NCI-H1105 treated with DMSO at 0.1 percent for 48 hours (cell line): ENCODE data around the gene THSD4.
A peak's percentile ranks its signal among the peaks of the same experiment; 100 is the strongest.

Experiments used
- DNase-seq: peaks from one replicate; lab custom pipeline; 2025; lab: John Stamatoyannopoulos, UW

Gene THSD4

DNA sequence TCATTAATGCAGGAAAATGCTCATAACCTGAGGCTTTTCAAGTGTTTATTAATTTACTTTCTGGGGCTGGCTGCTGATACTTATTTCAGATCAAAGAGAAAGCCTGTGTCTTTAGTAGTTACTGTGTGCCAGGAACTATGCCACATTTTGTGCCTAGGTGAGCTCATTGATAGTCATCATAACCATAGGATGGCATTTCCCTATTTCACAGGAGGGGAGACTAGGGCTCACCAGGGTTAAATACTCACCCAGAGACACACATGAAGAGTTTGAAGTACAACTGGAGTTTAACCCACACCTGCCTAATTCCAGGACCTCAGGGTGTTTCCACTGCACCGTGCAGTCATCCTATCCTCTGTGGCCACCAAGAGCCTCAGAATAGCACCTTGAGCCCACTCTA is 430.7 kb downstream of the THSD4 start:
- no peak for DNase-seq

- DNase-seq: no peak
These were observed 431.7 kb downstream of the THSD4 start for GRCh38 chr15:71547011-71547410.

- DNase-seq: no peak
These were observed 433.1 kb downstream of the THSD4 start for GRCh38 chr15:71548401-71548807.

DNA sequence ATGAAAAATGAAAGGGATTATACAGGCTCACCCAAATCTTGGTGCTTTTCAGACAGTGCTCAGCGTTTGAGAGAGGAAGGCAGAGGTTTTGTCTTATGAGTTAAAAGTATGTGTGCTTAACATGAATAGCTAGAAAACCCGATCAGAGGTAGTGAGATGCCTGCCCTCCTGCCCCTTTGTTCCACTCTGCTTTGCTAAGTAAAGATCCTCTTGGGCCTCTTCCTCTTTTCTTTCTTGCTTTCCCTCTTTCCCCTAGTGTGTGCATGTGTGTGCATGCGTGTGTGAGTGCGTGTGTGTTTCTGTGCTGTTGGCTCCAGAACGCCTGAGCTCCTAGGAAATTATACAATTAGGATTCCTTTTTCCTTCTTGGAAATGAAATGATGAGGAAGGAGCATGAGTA is 433.8 kb downstream of the THSD4 start:
- DNase-seq: no peak

- DNase-seq: no peak
These were observed 434.4 kb downstream of the THSD4 start for GRCh38 chr15:71549697-71550096.

GRCh38 chr15:71551566-71551965 is 436.3 kb downstream of the THSD4 start:
- no peak for DNase-seq

DNA sequence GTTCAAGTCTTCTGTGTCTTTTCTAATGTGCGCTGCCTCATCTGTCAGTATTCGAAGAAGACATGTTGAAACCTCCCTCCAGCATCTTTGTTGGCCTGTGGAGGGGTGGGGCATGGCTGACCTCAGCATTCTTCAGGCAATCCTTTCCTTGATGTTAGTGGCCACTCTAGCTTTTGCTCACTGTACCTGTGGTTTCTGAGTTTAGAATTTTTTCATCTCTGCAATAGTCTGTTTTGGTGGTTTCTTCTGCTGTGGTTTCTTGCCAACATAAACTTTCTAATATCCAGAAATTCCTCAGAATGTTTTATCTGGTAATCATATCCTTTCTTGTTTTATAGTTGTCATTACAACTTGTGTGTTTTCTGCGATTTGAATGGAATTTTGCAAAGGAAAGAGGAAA is 443.8 kb downstream of the THSD4 start:
- DNase-seq: no peak

GRCh38 chr15:71559616-71560015 is 444.3 kb downstream of the THSD4 start:
- DNase-seq: no peak

DNA sequence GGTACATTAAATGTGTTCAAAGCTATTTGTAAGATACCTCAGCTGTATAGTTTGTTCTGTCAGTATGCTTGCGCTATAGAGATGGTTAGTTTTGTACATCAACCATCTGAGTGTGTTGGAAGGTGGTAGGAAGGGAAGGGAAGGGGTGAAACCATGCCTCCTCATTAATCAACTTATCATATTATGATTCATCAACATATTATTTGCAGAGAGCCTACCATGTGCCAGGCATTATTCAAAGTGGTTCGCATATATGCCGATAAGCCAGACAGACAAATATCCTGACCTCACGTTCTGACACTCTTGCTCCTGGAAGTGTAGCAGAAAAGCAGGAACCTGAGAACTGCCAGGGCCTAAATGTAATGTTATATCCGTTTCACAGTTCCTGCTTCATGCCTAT is 447.0 kb downstream of the THSD4 start:
- no peak for DNase-seq

GRCh38 chr15:71564217-71564616 is 448.9 kb downstream of the THSD4 start:
- DNase-seq: no peak

DNA sequence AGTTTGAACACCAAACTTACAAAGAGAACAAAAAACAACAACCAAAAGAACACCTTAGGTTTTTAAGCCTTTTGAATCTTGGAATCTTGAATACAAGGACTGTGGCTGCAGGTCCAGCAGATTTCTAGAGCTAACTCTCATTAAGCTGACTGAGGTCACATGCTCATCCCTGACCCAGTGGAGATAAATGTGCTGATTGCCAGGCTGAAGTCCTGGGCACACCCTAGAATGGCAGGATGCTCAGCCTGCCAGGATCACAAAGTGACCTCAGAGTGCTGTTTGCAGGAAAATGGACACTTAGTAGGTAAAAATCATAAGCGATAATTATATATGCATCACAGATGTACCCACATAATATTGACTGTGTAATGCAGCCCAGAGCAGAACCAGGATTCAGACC is 449.7 kb downstream of the THSD4 start:
- no peak for DNase-seq

DNA sequence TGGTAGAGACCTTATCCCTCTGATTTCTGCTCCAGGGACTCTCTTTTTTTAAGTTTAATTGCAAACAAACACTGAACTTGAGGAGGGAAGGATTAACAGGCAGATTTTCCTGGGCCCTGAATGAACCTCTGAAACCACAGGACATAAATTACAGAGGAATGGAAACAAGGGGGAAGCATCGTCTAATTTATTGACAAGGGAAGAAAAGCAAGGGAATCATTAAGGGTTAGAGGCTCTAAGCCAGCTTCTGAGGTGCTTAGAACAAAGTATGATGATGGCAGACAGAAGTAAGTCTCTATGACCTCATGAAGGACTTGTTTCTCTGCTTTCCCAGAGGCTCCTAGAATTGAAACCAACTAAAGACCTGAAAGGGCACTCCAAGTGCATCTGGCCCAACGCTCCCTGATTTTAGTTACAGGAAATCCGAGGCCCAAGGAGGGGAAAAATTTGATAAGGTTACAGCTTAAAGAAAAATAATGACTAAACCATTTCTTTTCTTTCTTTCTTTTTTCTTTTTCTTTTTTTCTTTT is 450.4 kb downstream of the THSD4 start:
- DNase-seq: no peak

- DNase-seq: no peak
These were observed 451.0 kb downstream of the THSD4 start for GRCh38 chr15:71566226-71566625.

DNA sequence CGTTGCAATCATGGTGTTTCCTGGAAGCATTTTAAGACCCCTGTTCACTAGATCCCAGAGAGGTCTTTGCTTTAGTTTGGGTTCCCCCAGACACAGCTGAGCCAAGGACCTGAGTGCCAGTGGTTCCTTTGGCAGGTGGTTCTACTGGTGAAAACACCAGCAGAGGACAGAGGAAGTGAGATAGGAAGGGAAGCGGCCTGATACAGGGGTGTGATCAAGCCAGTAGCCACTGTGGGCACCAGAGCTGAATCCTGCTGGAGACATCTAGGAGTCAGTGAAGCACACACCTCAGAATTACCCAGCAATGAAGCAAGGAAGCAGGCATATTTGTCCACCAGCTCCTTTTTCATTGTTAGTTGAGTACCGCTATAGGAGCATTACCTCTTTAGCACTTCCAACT is 451.9 kb downstream of the THSD4 start:
- no peak for DNase-seq

DNA sequence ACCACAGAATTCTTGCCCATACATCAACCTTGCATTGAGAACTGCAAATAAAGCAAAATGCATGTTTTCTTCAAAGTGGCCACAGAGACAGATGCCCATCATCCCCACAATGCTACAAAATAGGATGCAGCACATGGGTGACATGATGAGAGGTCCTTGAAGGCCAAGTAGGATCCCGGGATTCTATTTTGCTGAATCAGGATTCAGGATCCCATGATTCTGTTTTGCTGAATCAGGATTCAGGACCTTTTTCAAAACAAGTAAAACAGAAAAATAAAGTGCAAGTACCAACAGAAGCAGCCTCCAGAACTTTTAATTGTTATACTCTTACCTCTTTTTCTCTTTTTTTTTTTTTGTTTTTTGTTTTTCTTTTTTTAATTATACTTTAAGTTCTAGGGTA is 453.0 kb downstream of the THSD4 start:
- no peak for DNase-seq

GRCh38 chr15:71570736-71571135 is 455.5 kb downstream of the THSD4 start:
- DNase-seq: no peak

DNA sequence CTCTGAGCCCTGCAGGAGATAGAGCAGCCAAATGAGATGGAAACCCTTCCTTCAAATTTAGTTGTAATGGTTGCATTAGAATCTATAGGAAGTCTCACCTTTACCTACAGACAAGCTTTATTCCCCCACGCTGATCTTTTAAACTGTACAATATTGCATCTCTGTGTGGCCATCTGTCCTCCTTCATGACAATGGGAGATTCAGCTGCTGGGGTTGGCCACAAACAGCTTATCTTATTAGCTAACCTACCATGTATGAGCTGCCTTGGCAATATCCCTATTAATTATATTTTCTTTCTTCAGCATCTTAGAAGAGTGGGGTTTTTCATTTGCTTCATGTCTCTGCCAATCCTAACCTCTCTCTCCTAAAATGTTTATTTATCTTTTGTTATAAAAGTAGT is 456.4 kb downstream of the THSD4 start:
- peak; percentile 33 for DNase-seq

DNA sequence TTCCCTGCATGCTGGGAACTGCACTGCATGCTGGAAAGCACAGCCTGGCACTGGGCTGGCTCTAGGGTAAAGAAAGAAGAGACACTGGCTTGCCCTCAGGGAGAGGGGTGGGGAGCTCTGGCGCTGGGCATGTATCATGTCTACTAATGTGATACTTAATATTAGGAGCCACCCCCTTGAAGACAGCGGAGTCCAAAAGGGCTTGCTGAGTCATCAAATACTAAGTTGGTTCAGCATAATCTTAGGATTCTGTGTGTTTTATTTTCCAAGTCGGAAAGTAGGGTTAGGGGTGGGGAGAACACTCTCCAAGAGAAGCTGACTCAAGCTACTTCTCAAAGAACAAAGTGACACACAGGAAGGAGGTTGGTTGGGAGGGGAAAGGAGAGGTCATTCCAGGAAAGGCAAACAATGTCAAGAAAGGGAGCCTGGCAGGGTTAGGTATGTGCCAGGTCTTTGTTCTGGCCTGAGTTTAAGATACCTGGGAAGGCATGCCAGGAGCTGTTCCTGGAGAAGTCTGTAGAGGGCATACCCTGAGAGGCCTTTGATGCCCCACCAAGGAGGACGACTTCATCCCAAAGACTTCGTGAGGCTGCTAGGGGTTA is 457.3 kb downstream of the THSD4 start:
- no peak for DNase-seq

- no peak for DNase-seq
These were observed 458.3 kb downstream of the THSD4 start for GRCh38 chr15:71573599-71573998.

GRCh38 chr15:71575474-71576045 is 460.3 kb downstream of the THSD4 start:
- DNase-seq: no peak

DNA sequence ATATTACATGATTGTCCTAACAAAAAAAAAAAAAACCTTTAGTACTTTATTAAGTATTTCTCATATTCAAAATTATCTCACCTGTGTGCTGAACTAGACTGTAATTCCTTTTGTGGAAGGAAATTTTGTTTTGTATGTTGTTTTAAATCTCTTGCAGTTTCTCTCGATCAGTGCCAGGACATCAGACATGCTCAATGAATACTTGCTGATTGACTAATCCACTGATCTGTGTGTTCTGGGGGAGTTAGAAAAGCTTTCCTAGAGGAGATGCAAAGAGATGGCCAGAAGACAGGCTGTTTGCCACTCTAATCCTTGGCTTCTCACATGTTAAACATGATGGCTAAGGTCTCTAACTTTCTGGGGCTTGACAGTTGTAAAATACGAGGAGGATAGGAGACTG is 461.8 kb downstream of the THSD4 start:
- DNase-seq: no peak

DNA sequence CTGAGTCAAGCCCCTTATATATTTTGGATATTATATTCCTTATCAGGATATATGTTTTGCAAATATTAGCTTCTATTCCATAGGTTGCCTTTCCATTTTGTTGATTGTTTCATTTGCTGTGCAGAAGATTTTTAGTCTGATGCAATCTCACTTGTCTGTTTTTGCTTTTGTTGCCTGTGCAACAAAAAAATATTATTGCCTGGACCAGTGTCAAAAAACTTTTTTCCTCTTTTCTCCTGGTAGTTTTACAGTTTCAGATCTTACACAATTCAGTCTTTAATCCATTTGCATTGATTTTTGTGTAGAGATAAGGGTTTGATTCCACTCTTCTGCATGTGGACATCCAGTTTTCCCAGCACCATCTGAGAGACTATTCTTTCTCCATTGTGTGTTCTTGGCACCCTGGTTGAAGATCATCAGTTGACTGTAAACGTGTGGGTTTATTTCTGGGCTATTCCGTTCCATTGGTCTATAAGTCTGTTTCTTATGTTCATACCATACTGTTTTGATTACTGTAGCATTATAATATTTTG is 466.2 kb downstream of the THSD4 start:
- no peak for DNase-seq

- DNase-seq: no peak
These were observed 469.9 kb downstream of the THSD4 start for GRCh38 chr15:71585159-71585558.

GRCh38 chr15:71586463-71586862 is 471.2 kb downstream of the THSD4 start:
- DNase-seq: no peak
